HG02938 (cell line): Measurements from ENCODE around the gene CHODL.

Source experiments
- ATAC-seq: cut with Tn5 transposase; IDR thresholded peaks from one replicate; pipeline ENCODE4 v1.9.1; 2021; ENCODE audit warnings: mild to moderate bottlenecking, moderate library complexity; ENCODE audit not compliant: unreplicated experiment

Gene CHODL

DNA sequence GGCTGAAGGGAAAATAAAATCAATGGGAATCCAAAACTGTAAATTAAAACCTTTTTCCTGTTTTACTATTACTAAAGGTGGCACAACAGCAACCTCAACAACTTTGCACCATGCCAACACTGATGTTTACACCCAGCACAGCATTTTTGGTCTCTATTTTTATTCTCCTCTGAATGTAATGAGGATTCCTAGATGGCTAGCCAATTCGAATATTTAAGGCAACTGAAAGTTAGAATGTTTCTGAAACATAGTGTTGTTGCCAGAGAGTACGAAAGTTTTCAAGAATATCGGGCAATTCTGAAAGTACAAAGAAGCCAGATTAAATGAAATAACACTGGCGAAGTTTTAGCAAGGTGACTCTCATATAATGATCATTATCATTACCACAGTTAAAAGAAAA lies 40.7 kb downstream of the CHODL start:
- ATAC-seq: no peak

DNA sequence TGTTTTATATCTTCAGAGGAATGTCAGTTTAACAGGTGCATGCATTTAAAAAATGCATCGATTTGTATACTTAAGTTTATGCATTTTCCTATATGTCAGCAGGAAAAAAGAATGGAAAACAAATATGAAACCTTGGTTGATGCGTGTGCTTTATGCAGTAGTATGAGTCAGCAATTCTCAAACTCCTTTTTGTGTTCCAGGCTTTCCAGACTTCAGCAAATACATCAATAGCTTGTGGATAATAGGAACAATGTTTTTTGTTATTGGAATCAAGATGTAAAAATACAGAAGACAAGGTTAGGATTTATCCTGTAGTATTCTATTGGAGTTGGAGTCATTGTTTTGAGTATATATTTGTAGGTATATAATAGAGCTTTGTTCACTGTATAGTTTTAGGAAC lies 45.2 kb downstream of the CHODL start:
- ATAC-seq: no peak

DNA sequence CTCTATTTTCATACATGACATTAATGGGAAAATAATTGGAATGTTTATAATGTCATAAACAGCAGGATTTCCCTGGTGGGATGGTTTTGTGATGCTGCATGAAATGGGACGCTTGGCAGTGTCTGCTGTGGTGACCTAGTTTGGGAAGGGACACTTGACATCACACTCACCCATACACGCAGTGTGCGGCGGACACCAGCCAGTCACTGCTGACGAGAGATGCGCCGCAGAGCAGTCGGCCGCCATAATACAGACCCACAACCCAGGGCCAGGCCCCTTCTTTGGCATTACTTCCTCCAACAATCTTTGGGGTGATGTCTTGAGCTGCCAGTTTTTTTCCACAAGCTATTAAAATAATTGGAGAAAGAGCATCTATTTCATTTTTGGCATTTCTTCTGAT lies 49.5 kb downstream of the CHODL start:
- ATAC-seq: no peak

DNA sequence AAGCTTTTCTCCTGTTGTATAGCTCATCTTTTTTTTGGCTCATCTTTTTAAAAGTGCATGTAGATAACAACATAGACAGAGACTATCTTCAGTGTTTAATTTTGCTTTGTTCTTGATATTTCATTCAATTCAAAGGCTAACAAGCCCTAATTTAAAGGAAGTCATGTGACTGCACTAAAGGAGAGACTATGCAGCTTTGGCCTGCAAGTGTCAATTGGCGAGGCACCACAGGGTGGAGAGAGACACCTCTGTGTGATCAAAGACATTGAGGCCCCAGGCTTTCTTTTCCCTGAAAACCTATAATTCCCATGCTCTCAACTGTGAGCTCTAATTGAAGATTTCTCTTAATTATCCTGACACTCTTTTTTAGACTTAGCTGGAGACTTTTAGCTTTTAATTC lies 53.6 kb downstream of the CHODL start:
- no peak for ATAC-seq
